A673 (cell line): ENCODE results near the gene LY86. TPM values are rescaled to one million over a fixed set of nuclear protein-coding genes. Genes with fewer than 3 reads are reported as not detected.

Experiments used
- BruUV-seq: library from RNA; stranded (reverse); fragments of 400-500 nt; replicated peaks from 2 replicates; lab custom pipeline; 2021; lab: Mats Ljungman, UMichigan
- CTCF ChIA-PET: fragments of 300-600 bp; sonication (Branson Sonifier 250); formaldehyde crosslinking; loops from one replicate; lab custom pipeline; 2022; ENCODE audit warnings: antibody characterized with exemption; lab: Charles Lee
- POLR2A ChIA-PET: fragments of 300-600 bp; sonication (Branson Sonifier 250); formaldehyde crosslinking; loops from one replicate; lab custom pipeline; 2022; ENCODE audit warnings: antibody characterized with exemption; ENCODE audit not compliant: low non-redundant PET; lab: Charles Lee
- DNase-seq: peaks from one replicate; pipeline ENCODE4 v3.0.0-alpha.2; 2015; ENCODE audit warnings: low spot score
- H3K27ac ChIP-seq: fragments of 200-600 bp; sonication (generic); 2 replicates; pipeline ENCODE4 v1.5.1; 2016; ENCODE audit warnings: mixed run types, low read depth, mild to moderate bottlenecking, mixed read lengths, antibody characterized with exemption, low read length; ENCODE audit not compliant: poor library complexity, severe bottlenecking
- H3K27me3 ChIP-seq: fragments of 200-600 bp; sonication (generic); replicated peaks from 2 replicates; pipeline ENCODE4 v1.6.1; 2017; ENCODE audit warnings: mixed run types, low read depth, mild to moderate bottlenecking, mixed read lengths, antibody characterized with exemption, low read length; ENCODE audit not compliant: insufficient read depth, poor library complexity
- H3K36me3 ChIP-seq: fragments of 200-600 bp; sonication (generic); 2 replicates; pipeline ENCODE4 v1.6.1; 2016; ENCODE audit warnings: mixed run types, mild to moderate bottlenecking, mixed read lengths, antibody characterized with exemption, low read length; ENCODE audit not compliant: insufficient read depth, poor library complexity, severe bottlenecking
- H3K4me1 ChIP-seq: fragments of 200-600 bp; sonication (generic); 2 replicates; pipeline ENCODE4 v1.6.1; 2017; ENCODE audit warnings: mixed run types, mild to moderate bottlenecking, mixed read lengths, antibody characterized with exemption, low read length; ENCODE audit not compliant: insufficient read depth, poor library complexity, severe bottlenecking
- H3K4me3 ChIP-seq: fragments of 200-600 bp; sonication (generic); 2 replicates; pipeline ENCODE4 v1.5.1; 2016; ENCODE audit warnings: low read depth, mixed run types, mild to moderate bottlenecking, mixed read lengths, low read length; ENCODE audit not compliant: poor library complexity, severe bottlenecking
- H3K9me3 ChIP-seq: fragments of 200-600 bp; sonication (generic); 2 replicates; pipeline ENCODE4 v1.6.1; 2016; ENCODE audit warnings: mixed run types, low read depth, mild to moderate bottlenecking, mixed read lengths, antibody characterized with exemption, low read length; ENCODE audit not compliant: poor library complexity, severe bottlenecking
- CTCF ChIP-seq: fragments of 300-800, 200-600 bp; sonication (generic); conservative IDR thresholded peaks from 2 replicates; pipeline ENCODE4 v1.5.1; 2017; ENCODE audit warnings: low read depth, mild to moderate bottlenecking, antibody characterized with exemption, low read length, moderate library complexity, mixed read lengths
- EZH2 ChIP-seq: fragments of 200-600 bp; sonication (generic); IDR thresholded peaks from 2 replicates; pipeline ENCODE4 v1.6.1; 2017; ENCODE audit warnings: borderline replicate concordance, low read depth, mild to moderate bottlenecking, mixed read lengths, antibody characterized with exemption, low read length; ENCODE audit not compliant: poor library complexity, severe bottlenecking
- intact Hi-C: fragments of 100-400 bp; cut with micrococcal nuclease; formaldehyde crosslinking; loops from one replicate; pipeline ENCODE4 v1.10.0; 2022; ENCODE audit not compliant: unreplicated experiment
- total RNA-seq: library from RNA; stranded (reverse); gene quantifications from 2 replicates; pipeline ENCODE4 v1.2.3, GENCODE V29; 2021

The LY86 gene
- total RNA-seq, 1 experiment from 2014 or later, result not detected

- intact Hi-C loops, result loop anchor here (10.0 kb wide), 1 partner anchor 359 kb away; no protein-coding TSS in a partner anchor
- ChIA-PET CTCF (interaction anchor here (1.6 kb wide), 1 partner anchor 19 kb away, joined by 9 read pairs; no protein-coding TSS in a partner anchor), POLR2A (no interaction called here)
- peak overlapping the region; percentile 11 for H3K27ac ChIP-seq
- peaks cover 41% of the 10 kb centered on the region for H3K4me1 ChIP-seq
- no TSS peak for BruUV-seq
- TF ChIP-seq CTCF (no peak), EZH2 (no peak)
- no peak for DNase-seq
- no peak overlapping the region for H3K4me3 ChIP-seq
- H3K27me3 ChIP-seq, result no peaks in the 10 kb centered on the region
- H3K36me3 ChIP-seq, result no peaks in the 10 kb centered on the region
- no peaks in the 10 kb centered on the region for H3K9me3 ChIP-seq
Observed at GRCh38 chr6:6695625-6696276, 107.2 kb downstream of the LY86 start.

- BruUV-seq, result no TSS peak
- no peak overlapping the region for H3K4me3 ChIP-seq
- no peaks in the 10 kb centered on the region for H3K27me3 ChIP-seq
- no peaks in the 10 kb centered on the region for H3K36me3 ChIP-seq
- POLR2A ChIA-PET, result interaction anchor here (0.6 kb wide), 1 partner anchor 500 kb away, joined by 4 read pairs; no protein-coding TSS in a partner anchor
- H3K27ac ChIP-seq, result peak overlapping the region; percentile 14
- no peak for TF ChIP-seq EZH2
- TF ChIP-seq CTCF, result peak; percentile 99
- DNase-seq, result peak; percentile 91
- H3K4me1 ChIP-seq, result peaks cover 44% of the 10 kb centered on the region
- no peaks in the 10 kb centered on the region for H3K9me3 ChIP-seq
- intact Hi-C loops, result loop anchor here (10.0 kb wide), 1 partner anchor 358 kb away; no protein-coding TSS in a partner anchor
- CTCF ChIA-PET, result interaction anchor here (0.6 to 1.6 kb wide), 12 partner anchors 8 to 565 kb away, joined by 3 to 9 read pairs (median 4); no protein-coding TSS in a partner anchor
Observed at GRCh38 chr6:6696867-6697531, 108.5 kb downstream of the LY86 start.

- POLR2A ChIA-PET, result no interaction called here
- TF ChIP-seq EZH2 (no peak), CTCF (no peak)
- H3K36me3 ChIP-seq, result no peaks in the 10 kb centered on the region
- H3K27me3 ChIP-seq, result no peaks in the 10 kb centered on the region
- no peak for DNase-seq
- peak overlapping the region; percentile 14 for H3K27ac ChIP-seq
- CTCF ChIA-PET, result no interaction called here
- H3K4me3 ChIP-seq, result no peak overlapping the region
- H3K4me1 ChIP-seq, result peaks cover 44% of the 10 kb centered on the region
- no peaks in the 10 kb centered on the region for H3K9me3 ChIP-seq
- BruUV-seq, result no TSS peak
- intact Hi-C loops, result loop anchor here (10.0 kb wide), 1 partner anchor 357 kb away; no protein-coding TSS in a partner anchor
Observed at GRCh38 chr6:6697620-6698019, 109.1 kb downstream of the LY86 start.
